ENCODE results near the gene HDHD2.

HDHD2 gene

DNA sequence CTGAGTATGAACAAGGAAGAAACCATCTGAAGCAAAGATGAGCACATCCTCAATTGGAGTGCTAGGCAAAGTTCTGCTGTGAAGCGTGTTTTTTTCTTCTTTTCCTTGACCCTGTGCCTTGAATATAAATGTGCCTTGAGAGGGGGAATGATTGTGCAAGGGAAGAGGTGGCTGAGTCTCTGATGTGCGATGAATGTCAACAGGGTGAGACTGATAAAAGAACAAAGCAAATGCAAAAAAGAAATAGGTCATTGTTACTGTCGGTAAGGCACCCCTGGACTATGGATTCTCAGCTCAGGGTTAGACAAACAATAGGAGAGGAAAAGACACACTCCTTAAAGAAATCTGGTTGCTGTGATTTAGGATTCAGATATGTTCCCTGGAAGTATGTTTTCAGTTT is 54.5 kb downstream of the HDHD2 start:
- Histone ChIP-seq H3K9me3 (ENCODE audit: insufficient read depth, low read length) (no peaks in the 10 kb centered on the region), H3K4me3 (ENCODE audit: insufficient read length, low read depth) (no peak overlapping the region), H3K27me3 (ENCODE audit: insufficient read depth, insufficient read length) (no peaks in the 10 kb centered on the region), H3K4me1 (ENCODE audit: insufficient read depth, insufficient read length) (no peaks in the 10 kb centered on the region), H3K36me3 (ENCODE audit: insufficient read depth, insufficient read length, low read length) (no peaks in the 10 kb centered on the region), H3K9ac (ENCODE audit: insufficient read length, low read depth) (no peak overlapping the region)
- no peak for DNase-seq (ENCODE audit: low read depth, low spot score)
- TF ChIP-seq YY1 (IDR thresholded peaks at IDR 0.05; ENCODE audit: insufficient read depth, insufficient read length): no peak
- no peak for TF ChIP-seq ZNF274 (IDR thresholded peaks at IDR 0.05; ENCODE audit: low read depth, low read length)
- TF ChIP-seq SUZ12 (IDR thresholded peaks at IDR 0.05; ENCODE audit: extremely low read depth, insufficient read depth, insufficient read length): no peak

GRCh38 chr18:47087676-47088075 is 62.6 kb downstream of the HDHD2 start:
- no peak for DNase-seq (ENCODE audit: low read depth, low spot score)
- TF ChIP-seq SUZ12 (IDR thresholded peaks at IDR 0.05; ENCODE audit: extremely low read depth, insufficient read depth, insufficient read length): no peak
- TF ChIP-seq ZNF274 (IDR thresholded peaks at IDR 0.05; ENCODE audit: low read depth, low read length): no peak
- no peak for TF ChIP-seq YY1 (IDR thresholded peaks at IDR 0.05; ENCODE audit: insufficient read depth, insufficient read length)
- H3K36me3 ChIP-seq (ENCODE audit: insufficient read depth, insufficient read length, low read length): no peaks in the 10 kb centered on the region
- no peaks in the 10 kb centered on the region for H3K4me1 ChIP-seq (ENCODE audit: insufficient read depth, insufficient read length)
- H3K27me3 ChIP-seq (ENCODE audit: insufficient read depth, insufficient read length): no peaks in the 10 kb centered on the region
- H3K9me3 ChIP-seq (ENCODE audit: insufficient read depth, low read length): no peaks in the 10 kb centered on the region
- H3K4me3 ChIP-seq (ENCODE audit: insufficient read length, low read depth): no peak overlapping the region
- H3K9ac ChIP-seq (ENCODE audit: insufficient read length, low read depth): no peak overlapping the region

- DNase-seq (ENCODE audit: low read depth, low spot score): no peak
- Histone ChIP-seq H3K27me3 (ENCODE audit: insufficient read depth, insufficient read length) (no peaks in the 10 kb centered on the region), H3K4me3 (ENCODE audit: insufficient read length, low read depth) (no peak overlapping the region), H3K36me3 (ENCODE audit: insufficient read depth, insufficient read length, low read length) (no peaks in the 10 kb centered on the region), H3K9ac (ENCODE audit: insufficient read length, low read depth) (no peak overlapping the region), H3K4me1 (ENCODE audit: insufficient read depth, insufficient read length) (no peaks in the 10 kb centered on the region), H3K9me3 (ENCODE audit: insufficient read depth, low read length) (no peaks in the 10 kb centered on the region)
- no peak for TF ChIP-seq SUZ12 (IDR thresholded peaks at IDR 0.05; ENCODE audit: extremely low read depth, insufficient read depth, insufficient read length)
- no peak for TF ChIP-seq ZNF274 (IDR thresholded peaks at IDR 0.05; ENCODE audit: low read depth, low read length)
- no peak for TF ChIP-seq YY1 (IDR thresholded peaks at IDR 0.05; ENCODE audit: insufficient read depth, insufficient read length)
Observed at GRCh38 chr18:47081578-47081977, 68.7 kb downstream of the HDHD2 start.

DNA sequence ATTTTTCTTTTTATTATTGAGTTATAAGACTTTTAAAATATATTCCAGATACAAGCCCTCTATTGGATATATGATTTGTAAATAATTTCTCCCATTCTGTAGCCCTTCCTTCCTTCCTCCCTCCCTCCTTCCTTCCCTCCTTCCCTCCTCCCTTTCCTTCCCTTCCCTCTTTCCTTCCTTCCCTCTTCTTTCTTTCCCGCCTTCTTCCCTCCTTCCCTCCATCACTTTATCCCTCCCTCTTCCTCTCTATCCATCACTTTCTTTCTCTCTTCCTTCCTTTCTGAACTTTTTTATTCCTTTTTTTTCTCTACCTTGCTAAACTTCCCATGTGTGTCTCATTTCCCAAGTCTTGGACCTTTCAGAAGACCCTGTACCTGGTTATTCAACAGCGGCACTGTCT is 69.4 kb downstream of the HDHD2 start:
- no peak for DNase-seq (ENCODE audit: low read depth, low spot score)
- H3K4me1 ChIP-seq (ENCODE audit: insufficient read depth, insufficient read length): no peaks in the 10 kb centered on the region

DNA sequence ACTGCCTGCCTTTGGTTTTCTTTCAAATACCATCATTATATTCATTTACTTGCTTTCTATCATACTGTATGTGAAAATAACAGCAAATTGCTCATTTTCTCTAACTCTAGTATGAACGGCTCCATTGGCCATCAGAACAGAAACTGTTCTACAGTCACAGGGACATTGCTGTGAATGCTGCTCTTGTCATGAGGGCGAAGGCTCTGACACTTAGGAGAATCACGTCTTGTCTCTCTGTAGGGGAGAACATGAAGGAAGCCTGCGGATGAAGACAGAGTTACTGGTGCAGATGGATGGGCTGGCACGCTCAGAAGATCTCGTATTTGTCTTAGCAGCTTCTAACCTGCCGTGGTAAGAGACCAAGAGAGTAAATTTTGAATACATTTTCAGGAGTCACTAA is 73.2 kb downstream of the HDHD2 start:
- TF ChIP-seq SUZ12 (IDR thresholded peaks at IDR 0.05; ENCODE audit: extremely low read depth, insufficient read depth, insufficient read length): no peak
- no peak for TF ChIP-seq YY1 (IDR thresholded peaks at IDR 0.05; ENCODE audit: insufficient read depth, insufficient read length)
- TF ChIP-seq ZNF274 (IDR thresholded peaks at IDR 0.05; ENCODE audit: low read depth, low read length): no peak
- DNase-seq (ENCODE audit: low read depth, low spot score): no peak
- Histone ChIP-seq H3K36me3 (ENCODE audit: insufficient read depth, insufficient read length, low read length) (no peaks in the 10 kb centered on the region), H3K9ac (ENCODE audit: insufficient read length, low read depth) (no peak overlapping the region), H3K4me1 (ENCODE audit: insufficient read depth, insufficient read length) (peaks cover 3% of the 10 kb centered on the region), H3K9me3 (ENCODE audit: insufficient read depth, low read length) (no peaks in the 10 kb centered on the region), H3K27me3 (ENCODE audit: insufficient read depth, insufficient read length) (no peaks in the 10 kb centered on the region), H3K4me3 (ENCODE audit: insufficient read length, low read depth) (no peak overlapping the region)

More for the DNA sequence above, 69.4 kb downstream of the HDHD2 start:
- no peak for TF ChIP-seq SUZ12 (IDR thresholded peaks at IDR 0.05; ENCODE audit: extremely low read depth, insufficient read depth, insufficient read length)
- TF ChIP-seq ZNF274 (IDR thresholded peaks at IDR 0.05; ENCODE audit: low read depth, low read length): no peak
- no peak for TF ChIP-seq YY1 (IDR thresholded peaks at IDR 0.05; ENCODE audit: insufficient read depth, insufficient read length)
- H3K4me3 ChIP-seq (ENCODE audit: insufficient read length, low read depth): no peak overlapping the region
- no peak overlapping the region for H3K9ac ChIP-seq (ENCODE audit: insufficient read length, low read depth)
- no peaks in the 10 kb centered on the region for H3K9me3 ChIP-seq (ENCODE audit: insufficient read depth, low read length)
- H3K27me3 ChIP-seq (ENCODE audit: insufficient read depth, insufficient read length): no peaks in the 10 kb centered on the region
- H3K36me3 ChIP-seq (ENCODE audit: insufficient read depth, insufficient read length, low read length): no peaks in the 10 kb centered on the region

DNA sequence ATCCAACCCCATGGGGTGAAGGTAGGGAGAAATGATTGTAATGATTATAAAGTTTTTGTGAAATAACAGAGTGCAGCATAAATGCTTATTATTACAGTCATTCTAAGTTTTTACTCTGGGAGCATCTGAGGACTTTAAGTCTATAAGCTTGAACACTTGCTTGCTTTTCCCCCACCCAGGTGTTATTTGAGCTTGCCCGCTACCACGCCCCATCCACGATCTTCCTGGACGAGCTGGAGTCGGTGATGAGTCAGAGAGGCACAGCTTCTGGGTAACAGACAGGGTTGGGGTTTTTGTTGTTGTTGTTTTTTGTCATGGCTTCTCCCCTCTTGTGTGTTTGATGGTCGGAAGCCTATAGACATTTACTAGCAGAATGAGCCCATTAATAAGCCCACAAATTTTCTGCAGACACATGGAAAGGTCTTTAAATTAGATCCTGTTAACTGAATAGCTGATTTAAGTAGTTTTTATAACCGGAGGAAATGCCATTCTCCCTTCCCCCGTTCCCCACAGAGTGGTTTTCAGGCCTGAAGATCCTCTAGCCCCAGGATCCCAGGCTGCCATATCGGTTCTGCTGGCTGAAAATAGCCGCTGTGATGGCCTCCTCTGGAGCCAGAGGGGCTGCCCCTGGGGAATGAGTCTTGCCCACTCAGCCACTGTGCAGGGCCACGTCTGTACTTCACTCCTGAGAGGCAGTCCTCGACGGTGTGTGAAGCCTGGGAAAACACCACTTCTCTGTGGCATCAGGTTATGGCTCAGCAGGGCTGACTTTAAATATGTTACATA is 75.0 kb downstream of the HDHD2 start:
- no peaks in the 10 kb centered on the region for H3K27me3 ChIP-seq (ENCODE audit: insufficient read depth, insufficient read length)
- TF ChIP-seq SUZ12 (IDR thresholded peaks at IDR 0.05; ENCODE audit: extremely low read depth, insufficient read depth, insufficient read length) (no peak), YY1 (IDR thresholded peaks at IDR 0.05; ENCODE audit: insufficient read depth, insufficient read length) (no peak), ZNF274 (IDR thresholded peaks at IDR 0.05; ENCODE audit: low read depth, low read length) (no peak)
- H3K4me3 ChIP-seq (ENCODE audit: insufficient read length, low read depth): no peak overlapping the region
- H3K36me3 ChIP-seq (ENCODE audit: insufficient read depth, insufficient read length, low read length): no peaks in the 10 kb centered on the region
- H3K9ac ChIP-seq (ENCODE audit: insufficient read length, low read depth): no peak overlapping the region
- peak; percentile 9 for DNase-seq (ENCODE audit: low read depth, low spot score)
- peaks cover 3% of the 10 kb centered on the region for H3K4me1 ChIP-seq (ENCODE audit: insufficient read depth, insufficient read length)
- no peaks in the 10 kb centered on the region for H3K9me3 ChIP-seq (ENCODE audit: insufficient read depth, low read length)

GRCh38 chr18:47067648-47068047 is 82.7 kb downstream of the HDHD2 start:
- Histone ChIP-seq H3K36me3 (ENCODE audit: insufficient read depth, insufficient read length, low read length) (peaks cover 3% of the 10 kb centered on the region), H3K4me3 (ENCODE audit: insufficient read length, low read depth) (no peak overlapping the region), H3K27me3 (ENCODE audit: insufficient read depth, insufficient read length) (no peaks in the 10 kb centered on the region), H3K9me3 (ENCODE audit: insufficient read depth, low read length) (peaks cover 11% of the 10 kb centered on the region), H3K4me1 (ENCODE audit: insufficient read depth, insufficient read length) (no peaks in the 10 kb centered on the region), H3K9ac (ENCODE audit: insufficient read length, low read depth) (no peak overlapping the region)
- DNase-seq (ENCODE audit: low read depth, low spot score): no peak
- TF ChIP-seq ZNF274 (IDR thresholded peaks at IDR 0.05; ENCODE audit: low read depth, low read length) (no peak), SUZ12 (IDR thresholded peaks at IDR 0.05; ENCODE audit: extremely low read depth, insufficient read depth, insufficient read length) (no peak), YY1 (IDR thresholded peaks at IDR 0.05; ENCODE audit: insufficient read depth, insufficient read length) (no peak)

All from NT2/D1 (cell line).